HepG2 (cell line): ENCODE data around the gene SMPD1. TPM values are rescaled to one million over a fixed set of nuclear protein-coding genes. Genes with fewer than 3 reads are reported as not detected.

ENCODE experiments used
- DMTF1 ChIP-seq: sonication (generic); formaldehyde crosslinking; IDR thresholded peaks from 2 replicates; pipeline ENCODE4 v1.4.0; 2020; ENCODE audit warnings: mild to moderate bottlenecking, missing genetic modification reagents
- FOXK1 ChIP-seq: sonication (generic); formaldehyde crosslinking; IDR thresholded peaks from 2 replicates; pipeline ENCODE4 v1.4.0; 2020; ENCODE audit warnings: low read depth, missing genetic modification reagents, borderline replicate concordance
- HINFP ChIP-seq: sonication (generic); formaldehyde crosslinking; IDR thresholded peaks from 2 replicates; pipeline ENCODE4 v1.4.0; 2020; ENCODE audit warnings: low read depth, mild to moderate bottlenecking, missing genetic modification reagents
- LBX2 ChIP-seq: sonication (generic); formaldehyde crosslinking; IDR thresholded peaks from 2 replicates; pipeline ENCODE4 v1.5.0; 2020; ENCODE audit warnings: missing genetic modification reagents, mild to moderate bottlenecking, borderline replicate concordance
- MYC ChIP-seq: sonication (generic); formaldehyde crosslinking; IDR thresholded peaks from 2 replicates; pipeline ENCODE4 v1.9.0; 2021; ENCODE audit warnings: missing genetic modification reagents, borderline replicate concordance
- NR2F1 ChIP-seq, 2 experiments: fragments of 450-650 bp in 1 of 2; formaldehyde crosslinking in 1 of 2; IDR thresholded peaks; 2 replicates each; pipeline versions ENCODE4 v1.5.0 to v1.6.1; 2016 to 2020; ENCODE audit warnings: mild to moderate bottlenecking in 1 of 2, missing compliant biosample characterization in 1 of 2, missing genetic modification reagents in 1 of 2, moderate library complexity in 1 of 2
- PATZ1 ChIP-seq: sonication (generic); formaldehyde crosslinking; IDR thresholded peaks from 2 replicates; pipeline ENCODE4 v1.4.0; 2020; ENCODE audit warnings: missing genetic modification reagents
- RARA ChIP-seq: IDR thresholded peaks from 2 replicates; pipeline ENCODE4 v1.6.1; 2016; ENCODE audit warnings: missing genetic modification reagents, missing compliant biosample characterization
- RNF2 ChIP-seq: fragments of 450-650 bp; conservative IDR thresholded peaks from 2 replicates; pipeline ENCODE4 v1.6.1; 2016; ENCODE audit warnings: low read depth
- SALL1 ChIP-seq: sonication (generic); formaldehyde crosslinking; IDR thresholded peaks from 2 replicates; pipeline ENCODE4 v1.8.0; 2022; ENCODE audit warnings: mild to moderate bottlenecking, missing genetic modification reagents
- SKIL ChIP-seq: sonication (generic); formaldehyde crosslinking; IDR thresholded peaks from 2 replicates; pipeline ENCODE4 v1.8.0; 2022; ENCODE audit warnings: missing genetic modification reagents, mild to moderate bottlenecking, moderate library complexity, borderline replicate concordance
- TAF15 ChIP-seq: fragments of 200-400 bp; formaldehyde crosslinking; IDR thresholded peaks from one replicate; pipeline ENCODE4 v1.6.1; 2018; ENCODE audit warnings: mild to moderate bottlenecking, low read depth, low read length; ENCODE audit not compliant: poor library complexity, severe bottlenecking
- THRA ChIP-seq: sonication (generic); formaldehyde crosslinking; IDR thresholded peaks from 2 replicates; pipeline ENCODE4 v1.4.0; 2020; ENCODE audit warnings: missing genetic modification reagents, borderline replicate concordance
- TIGD3 ChIP-seq: sonication (generic); formaldehyde crosslinking; IDR thresholded peaks from 2 replicates; pipeline ENCODE4 v1.5.1; 2020; ENCODE audit warnings: mild to moderate bottlenecking, missing genetic modification reagents, borderline replicate concordance
- ZBTB3 ChIP-seq: sonication (generic); formaldehyde crosslinking; IDR thresholded peaks from 2 replicates; pipeline ENCODE4 v1.4.0; 2020; ENCODE audit warnings: low read depth, mild to moderate bottlenecking, moderate library complexity, missing genetic modification reagents, borderline replicate concordance
- ZBTB38 ChIP-seq: sonication (generic); formaldehyde crosslinking; IDR thresholded peaks from 2 replicates; pipeline ENCODE4 v1.5.1; 2020; ENCODE audit warnings: mild to moderate bottlenecking, missing genetic modification reagents
- ZNF3 ChIP-seq: IDR thresholded peaks from 2 replicates; pipeline ENCODE4 v1.7.0; 2017; ENCODE audit warnings: inconsistent platforms
- polyA plus RNA-seq, 8 experiments: library from polyadenylated mRNA; depleted of rRNA in 3 of 8; stranded (reverse) in 7 of 8; unstranded in 1 of 8; fragments of >200 nt; fragmentation: Illumina TruSeq in 4 of 8; extraction: Trizol in 4 of 8; gene quantifications; 2 replicates each; pipeline versions ENCODE4 v1.2.1 to v1.2.3, GENCODE V29; 2011 to 2016; ENCODE audit warnings: low read depth in 4 of 8, missing spikeins in 1 of 8, mixed read lengths in 1 of 8; ENCODE audit not compliant: insufficient read depth in 1 of 8
- total RNA-seq, 5 experiments: library from RNA; depleted of rRNA; stranded (reverse); fragments of >200 nt; fragmentation: Illumina TruSeq; extraction: Trizol; gene quantifications; 2 replicates each; pipeline ENCODE4 v1.2.3, GENCODE V29; 2016; ENCODE audit warnings: low read depth in 1 of 5

SMPD1 gene
- total and polyA plus RNA-seq, 2 of the 13 experiments (the other 11 are each of a cell fraction or from before 2014, with no cell fraction given), result 6.3 to 8.4 TPM

GRCh38 chr11:6440906-6441358, 50.7 kb downstream of the SMPD1 start, which contains the start of gene HPX (continued):
- TF ChIP-seq FOXK1 (CRISPR knock-in tag), result peak; percentile 30; the same call in 1 of the 2 replicates
- TF ChIP-seq DMTF1 (CRISPR knock-in tag), result no peak
- TF ChIP-seq THRA (CRISPR knock-in tag), result peak; percentile 59; the same call in 1 of the 2 replicates
- TF ChIP-seq HINFP, result no peak
- TF ChIP-seq MYC (CRISPR knock-in tag), result no peak
- no peak for TF ChIP-seq ZBTB38 (CRISPR knock-in tag)
- peak; percentile 92 for TF ChIP-seq PATZ1 (CRISPR knock-in tag)
- TF ChIP-seq RNF2, result no peak
- TF ChIP-seq TAF15, result no peak
- no peak; a peak in 1 of 4 replicates for TF ChIP-seq NR2F1 (CRISPR knock-in tag; IDR thresholded peaks at IDR 0.05)
- peak; percentile 87 for TF ChIP-seq RARA (CRISPR knock-in tag)
- no peak for TF ChIP-seq ZNF3 (CRISPR knock-in tag)
- peak; percentile 75; the same call in 1 of the 2 replicates for TF ChIP-seq SKIL (CRISPR knock-in tag)
- no peak for TF ChIP-seq TIGD3 (CRISPR knock-in tag)
- no peak for TF ChIP-seq ZBTB3 (CRISPR knock-in tag)
- no peak for TF ChIP-seq LBX2 (CRISPR knock-in tag)
- peak; percentile 60; the same call in 1 of the 2 replicates for TF ChIP-seq SALL1 (CRISPR knock-in tag)
